Measurements from ENCODE around the gene FBXL17.

Gene FBXL17

DNA sequence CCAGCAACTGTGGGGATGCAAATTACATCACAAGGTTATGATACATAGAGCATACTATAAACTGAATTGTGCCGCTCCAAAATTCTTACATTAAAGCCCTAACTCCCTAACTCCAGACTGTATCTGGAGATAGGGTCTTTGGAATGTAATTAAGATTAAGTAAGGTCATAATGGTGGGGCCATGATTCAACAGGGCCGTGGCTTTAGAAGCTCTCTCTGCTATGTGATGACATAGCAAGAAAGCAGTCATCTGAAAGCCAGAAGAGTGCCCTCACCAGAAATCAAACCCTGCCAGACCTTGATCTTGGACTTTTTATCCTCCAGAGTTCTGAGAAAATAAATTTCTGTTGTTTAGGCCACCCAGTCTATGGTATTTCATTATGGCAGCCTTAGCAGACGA is 123.9 kb downstream of the FBXL17 start:
- 100% methylated on average over 1 of the region's 3 CpGs for WGBS (ENCODE audit: insufficient coverage)
- Histone ChIP-seq H3K4me3 (ENCODE audit: control insufficient read depth in 1 of 7, extremely low read depth in 1 of 7, insufficient read depth in 4 of 7, low read depth in 2 of 7, low read length in 6 of 7) (no peak overlapping the region), H3K36me3 (ENCODE audit: control insufficient read depth in 4 of 4, insufficient read depth in 4 of 4, low read length in 3 of 4) (no peaks in the 10 kb centered on the region), H3K4me1 (ENCODE audit: control extremely low read depth in 1 of 4, control insufficient read depth in 4 of 4, insufficient read depth in 4 of 4, low read length in 3 of 4) (peaks cover 0 to 4% (median 1%) of the 10 kb centered on the region in 4 experiments), H3K9me3 (ENCODE audit: control extremely low read depth in 1 of 5, control insufficient read depth in 4 of 5, insufficient read depth in 2 of 5, low read depth in 1 of 5, low read length in 4 of 5) (no peaks in the 10 kb centered on the region), H3K27ac (ENCODE audit: insufficient read depth in 1 of 2, low read depth in 1 of 2, low read length in 2 of 2, poor library complexity in 1 of 2, severe bottlenecking in 2 of 2) (no peak overlapping the region), H3K27me3 (replicated peaks in 2 of 5; ENCODE audit: control insufficient read depth in 4 of 5, insufficient read depth in 5 of 5, low read length in 4 of 5) (no peaks in the 10 kb centered on the region)
- CTCF ChIA-PET, result interaction anchor here (6.6 kb wide), 1 partner anchor 86 kb away, joined by 60 read pairs; no protein-coding TSS in a partner anchor
- DNase-seq, result no peak
- POLR2A ChIA-PET, result no interaction called here

GRCh38 chr5:108255468-108255867 is 126.4 kb downstream of the FBXL17 start:
- CTCF ChIA-PET, result no interaction called here
- Histone ChIP-seq H3K27ac (ENCODE audit: insufficient read depth in 1 of 2, low read depth in 1 of 2, low read length in 2 of 2, poor library complexity in 1 of 2, severe bottlenecking in 2 of 2) (no peak overlapping the region), H3K27me3 (replicated peaks in 2 of 5; ENCODE audit: control insufficient read depth in 4 of 5, insufficient read depth in 5 of 5, low read length in 4 of 5) (no peaks in the 10 kb centered on the region), H3K4me1 (ENCODE audit: control extremely low read depth in 1 of 4, control insufficient read depth in 4 of 4, insufficient read depth in 4 of 4, low read length in 3 of 4) (peaks cover 0 to 2% (median 1%) of the 10 kb centered on the region in 4 experiments), H3K9me3 (ENCODE audit: control extremely low read depth in 1 of 5, control insufficient read depth in 4 of 5, insufficient read depth in 2 of 5, low read depth in 1 of 5, low read length in 4 of 5) (no peaks in the 10 kb centered on the region), H3K4me3 (ENCODE audit: control insufficient read depth in 1 of 7, extremely low read depth in 1 of 7, insufficient read depth in 4 of 7, low read depth in 2 of 7, low read length in 6 of 7) (no peak overlapping the region), H3K36me3 (ENCODE audit: control insufficient read depth in 4 of 4, insufficient read depth in 4 of 4, low read length in 3 of 4) (no peaks in the 10 kb centered on the region)
- WGBS (ENCODE audit: insufficient coverage), result 92% methylated on average over 2 of the region's 2 CpGs
- no peak for DNase-seq
- POLR2A ChIA-PET, result no interaction called here

GRCh38 chr5:108251350-108251749 is 130.5 kb downstream of the FBXL17 start:
- POLR2A ChIA-PET, result no interaction called here

DNA sequence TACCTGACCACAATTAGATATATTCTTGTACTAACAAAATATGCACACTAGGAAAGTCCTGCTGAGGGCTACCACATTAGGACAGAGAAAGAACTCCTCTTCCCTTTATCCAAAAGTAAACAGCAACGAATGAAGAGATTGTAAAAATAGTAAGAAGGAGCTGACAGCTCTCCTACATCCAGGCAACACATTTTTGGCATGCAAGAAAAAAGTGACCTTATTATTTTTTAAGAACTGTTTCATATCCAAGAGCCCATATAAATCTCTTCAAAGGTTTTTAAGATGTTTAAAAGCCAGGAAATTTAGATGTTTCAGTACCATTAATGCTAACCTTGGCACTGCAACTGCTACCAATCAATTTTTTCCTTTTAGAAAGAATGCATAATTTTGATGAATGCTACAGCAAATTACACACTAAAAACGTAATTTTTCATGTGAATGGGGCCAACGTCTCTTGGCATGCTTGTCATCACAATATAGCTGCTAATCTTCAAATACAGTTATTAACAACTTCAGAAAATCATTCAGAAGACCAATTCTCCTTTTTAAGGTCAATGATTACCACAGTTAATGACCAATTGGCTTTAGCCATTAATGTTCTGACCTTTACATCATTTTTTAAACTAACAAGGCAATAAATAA is 132.0 kb downstream of the FBXL17 start:
- no peak overlapping the region for H3K27ac ChIP-seq (ENCODE audit: insufficient read depth in 1 of 2, low read depth in 1 of 2, low read length in 2 of 2, poor library complexity in 1 of 2, severe bottlenecking in 2 of 2)
- H3K4me1 ChIP-seq (ENCODE audit: control extremely low read depth in 1 of 4, control insufficient read depth in 4 of 4, insufficient read depth in 4 of 4, low read length in 3 of 4), result no peaks in the 10 kb centered on the region
- ChIA-PET CTCF (interaction anchor here (1.3 kb wide), 2 partner anchors 11 to 96 kb away, joined by 3 to 4 read pairs; no protein-coding TSS in a partner anchor), POLR2A (no interaction called here)
- no peaks in the 10 kb centered on the region for H3K36me3 ChIP-seq (ENCODE audit: control insufficient read depth in 4 of 4, insufficient read depth in 4 of 4, low read length in 3 of 4)
- no peaks in the 10 kb centered on the region for H3K27me3 ChIP-seq (replicated peaks in 2 of 5; ENCODE audit: control insufficient read depth in 4 of 5, insufficient read depth in 5 of 5, low read length in 4 of 5)
- H3K9me3 ChIP-seq (ENCODE audit: control extremely low read depth in 1 of 5, control insufficient read depth in 4 of 5, insufficient read depth in 2 of 5, low read depth in 1 of 5, low read length in 4 of 5), result peaks cover 0 to 1% (median 0%) of the 10 kb centered on the region in 5 experiments
- DNase-seq, result no peak
- H3K4me3 ChIP-seq (ENCODE audit: control insufficient read depth in 1 of 7, extremely low read depth in 1 of 7, insufficient read depth in 4 of 7, low read depth in 2 of 7, low read length in 6 of 7), result no peak overlapping the region
- WGBS (ENCODE audit: insufficient coverage), result 87% methylated on average over 2 of the region's 3 CpGs

More at GRCh38 chr5:108251350-108251749, 130.5 kb downstream of the FBXL17 start:
- CTCF ChIA-PET, result interaction anchor here (0.9 kb wide), 1 partner anchor 9 kb away, joined by 3 read pairs; no protein-coding TSS in a partner anchor
- Histone ChIP-seq H3K4me1 (ENCODE audit: control extremely low read depth in 1 of 4, control insufficient read depth in 4 of 4, insufficient read depth in 4 of 4, low read length in 3 of 4) (no peaks in the 10 kb centered on the region), H3K9me3 (ENCODE audit: control extremely low read depth in 1 of 5, control insufficient read depth in 4 of 5, insufficient read depth in 2 of 5, low read depth in 1 of 5, low read length in 4 of 5) (peaks cover 0 to 1% (median 0%) of the 10 kb centered on the region in 5 experiments), H3K27ac (ENCODE audit: insufficient read depth in 1 of 2, low read depth in 1 of 2, low read length in 2 of 2, poor library complexity in 1 of 2, severe bottlenecking in 2 of 2) (no peak overlapping the region), H3K4me3 (ENCODE audit: control insufficient read depth in 1 of 7, extremely low read depth in 1 of 7, insufficient read depth in 4 of 7, low read depth in 2 of 7, low read length in 6 of 7) (no peak overlapping the region), H3K27me3 (replicated peaks in 2 of 5; ENCODE audit: control insufficient read depth in 4 of 5, insufficient read depth in 5 of 5, low read length in 4 of 5) (no peaks in the 10 kb centered on the region), H3K36me3 (ENCODE audit: control insufficient read depth in 4 of 4, insufficient read depth in 4 of 4, low read length in 3 of 4) (no peaks in the 10 kb centered on the region)
- WGBS (ENCODE audit: insufficient coverage), result no CpG with 5 or more reads among the region's 1 CpG
- no peak for DNase-seq

DNA sequence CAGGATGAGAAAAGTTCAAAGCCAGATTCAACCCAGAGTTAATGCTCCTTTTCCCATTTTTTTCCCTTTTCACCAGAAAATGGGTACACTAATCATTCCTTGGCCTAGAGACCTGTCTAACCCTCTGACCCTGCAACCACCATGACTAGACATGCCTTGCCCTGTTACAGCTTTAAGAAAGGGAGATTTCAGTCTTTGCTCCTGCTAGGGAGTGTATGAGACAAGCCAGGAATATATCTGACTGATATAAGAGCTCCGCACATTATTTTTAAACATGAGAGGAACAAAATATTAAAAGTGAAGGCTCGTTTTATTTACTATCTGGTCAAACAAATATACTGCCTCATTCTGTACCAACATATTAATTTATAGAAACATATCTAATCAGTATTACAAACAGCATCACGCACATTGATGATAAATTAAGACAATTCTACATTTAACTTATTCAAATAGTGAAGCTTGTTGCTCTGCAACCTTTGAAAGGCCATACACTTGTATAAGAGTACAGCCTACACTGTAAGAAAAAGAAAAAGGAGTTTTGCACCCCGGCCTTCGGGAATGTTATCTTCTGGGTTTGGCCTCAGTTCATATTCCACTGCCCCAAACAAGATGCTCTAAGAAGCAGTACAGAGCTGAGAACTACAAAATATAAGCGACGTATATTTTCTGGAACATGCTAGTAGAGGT is 132.7 kb downstream of the FBXL17 start:
- no peaks in the 10 kb centered on the region for H3K36me3 ChIP-seq (ENCODE audit: control insufficient read depth in 4 of 4, insufficient read depth in 4 of 4, low read length in 3 of 4)
- no peaks in the 10 kb centered on the region for H3K4me1 ChIP-seq (ENCODE audit: control extremely low read depth in 1 of 4, control insufficient read depth in 4 of 4, insufficient read depth in 4 of 4, low read length in 3 of 4)
- H3K27ac ChIP-seq (ENCODE audit: insufficient read depth in 1 of 2, low read depth in 1 of 2, low read length in 2 of 2, poor library complexity in 1 of 2, severe bottlenecking in 2 of 2), result no peak overlapping the region
- WGBS (ENCODE audit: insufficient coverage), result no CpG with 5 or more reads among the region's 7 CpGs
- CTCF ChIA-PET, result interaction anchor here (1.3 kb wide), 2 partner anchors 12 to 96 kb away, joined by 3 to 4 read pairs; no protein-coding TSS in a partner anchor
- POLR2A ChIA-PET, result no interaction called here
- no peak for DNase-seq
- peaks cover 0 to 1% (median 0%) of the 10 kb centered on the region in 5 experiments for H3K9me3 ChIP-seq (ENCODE audit: control extremely low read depth in 1 of 5, control insufficient read depth in 4 of 5, insufficient read depth in 2 of 5, low read depth in 1 of 5, low read length in 4 of 5)
- no peak overlapping the region for H3K4me3 ChIP-seq (ENCODE audit: control insufficient read depth in 1 of 7, extremely low read depth in 1 of 7, insufficient read depth in 4 of 7, low read depth in 2 of 7, low read length in 6 of 7)
- H3K27me3 ChIP-seq (replicated peaks in 2 of 5; ENCODE audit: control insufficient read depth in 4 of 5, insufficient read depth in 5 of 5, low read length in 4 of 5), result no peaks in the 10 kb centered on the region

GRCh38 chr5:108238936-108239887 is 142.7 kb downstream of the FBXL17 start:
- no peaks in the 10 kb centered on the region for H3K4me1 ChIP-seq (ENCODE audit: control extremely low read depth in 1 of 4, control insufficient read depth in 4 of 4, insufficient read depth in 4 of 4, low read length in 3 of 4)
- H3K27ac ChIP-seq (ENCODE audit: insufficient read depth in 1 of 2, low read depth in 1 of 2, low read length in 2 of 2, poor library complexity in 1 of 2, severe bottlenecking in 2 of 2), result no peak overlapping the region
- ChIA-PET CTCF (interaction anchor here (0.6 kb wide), 2 partner anchors 145 to 833 kb away, joined by 3 to 4 read pairs; no protein-coding TSS in a partner anchor), POLR2A (no interaction called here)
- no peak overlapping the region for H3K4me3 ChIP-seq (ENCODE audit: control insufficient read depth in 1 of 7, extremely low read depth in 1 of 7, insufficient read depth in 4 of 7, low read depth in 2 of 7, low read length in 6 of 7)
- peaks cover 0 to 2% (median 0%) of the 10 kb centered on the region in 4 experiments for H3K36me3 ChIP-seq (ENCODE audit: control insufficient read depth in 4 of 4, insufficient read depth in 4 of 4, low read length in 3 of 4)
- H3K9me3 ChIP-seq (ENCODE audit: control extremely low read depth in 1 of 5, control insufficient read depth in 4 of 5, insufficient read depth in 2 of 5, low read depth in 1 of 5, low read length in 4 of 5), result peaks cover 0 to 3% (median 0%) of the 10 kb centered on the region in 5 experiments
- no peak for DNase-seq
- H3K27me3 ChIP-seq (replicated peaks in 2 of 5; ENCODE audit: control insufficient read depth in 4 of 5, insufficient read depth in 5 of 5, low read length in 4 of 5), result no peaks in the 10 kb centered on the region
- WGBS (ENCODE audit: insufficient coverage), result 93% methylated on average over 7 of the region's 10 CpGs
